K562 (cell line): ENCODE results near the gene SLC32A1. TPM values are rescaled to one million over a fixed set of nuclear protein-coding genes. Genes with fewer than 3 reads are reported as not detected.

Source experiments
- ATAC-seq: fragments of 200-7000 bp; cut with Tn5 transposase; 3 replicates; pipeline ENCODE4 v1.9.1; 2020; ENCODE audit warnings: moderate library complexity
- BruUV-seq: library from RNA; stranded (reverse); fragments of 400-500 nt; replicated peaks from 2 replicates; lab custom pipeline; 2021; lab: Mats Ljungman, UMichigan
- CTCF ChIA-PET: fragments of 300-600 bp; formaldehyde crosslinking; extraction: SDS; loops from one replicate; lab custom pipeline; 2021; ENCODE audit warnings: low intra/inter-chr PET ratio; lab: Yijun Ruan, JAX
- POLR2A ChIA-PET: fragments of 300-600, 350-650 bp; sonication (Branson Sonifier 250); formaldehyde crosslinking; extraction: SDS; loops from one replicate; lab custom pipeline; 2021; ENCODE audit warnings: antibody characterized with exemption, inconsistent platforms; lab: Yijun Ruan, JAX
- DNase-seq, 4 experiments: peaks; one replicate each; pipeline versions ENCODE4 v3.0.0 to v3.0.0-alpha.2; 2011 to 2018; ENCODE audit warnings: low spot score in 3 of 4, mixed read lengths in 3 of 4; ENCODE audit errors: extremely low read depth in 1 of 4
- FAIRE-seq: peaks from 2 replicates; lab custom pipeline; 2011; peaks lifted over from hg19 to GRCh38; lab: Jason Lieb, UNC
- H2AFZ ChIP-seq: 2 replicates; pipeline ENCODE4 v1.6.0; 2011; ENCODE audit warnings: low read depth, low read length, control low read depth, inconsistent platforms
- H3K27ac ChIP-seq: fragments of 200-600 bp; 3 replicates; pipeline ENCODE4 v1.8.0; 2011; ENCODE audit warnings: low read depth, mild to moderate bottlenecking, control low read depth, inconsistent platforms, low read length, moderate library complexity, mixed read lengths; ENCODE audit errors: extremely low read depth
- H3K27me3 ChIP-seq, 2 experiments: fragments of 300-600 bp in 1 of 2; 2 replicates in 1 of 2; 3 replicates in 1 of 2; pipeline versions ENCODE4 v1.6.0 to v1.8.0; 2011; ENCODE audit warnings: inconsistent platforms in 2 of 2, low read length in 2 of 2, mild to moderate bottlenecking in 1 of 2, mixed read lengths in 1 of 2, moderate library complexity in 1 of 2; ENCODE audit not compliant: control insufficient read depth in 2 of 2, insufficient read depth in 2 of 2
- H3K36me3 ChIP-seq: fragments of 300-600 bp; 3 replicates; pipeline ENCODE4 v1.8.0; 2011; ENCODE audit warnings: mild to moderate bottlenecking, low read length, inconsistent platforms; ENCODE audit not compliant: control insufficient read depth, insufficient read depth
- H3K4me1 ChIP-seq, 2 experiments: fragments of 200-600 bp in 1 of 2; replicated peaks in 1 of 2; 2 replicates in 1 of 2; 3 replicates in 1 of 2; pipeline versions ENCODE4 v1.5.1 to v1.8.0; 2011; ENCODE audit warnings: inconsistent platforms in 2 of 2, low read length in 2 of 2, mild to moderate bottlenecking in 1 of 2, mixed read lengths in 1 of 2, moderate library complexity in 1 of 2; ENCODE audit not compliant: control insufficient read depth in 2 of 2, insufficient read depth in 2 of 2
- H3K4me2 ChIP-seq: 2 replicates; pipeline ENCODE4 v1.6.1; 2011; ENCODE audit warnings: low read length, control low read depth, inconsistent platforms, mixed read lengths; ENCODE audit not compliant: insufficient read depth
- H3K4me3 ChIP-seq: fragments of 200-600 bp; sonication (generic), shearing (Covaris generic); 2 replicates; pipeline ENCODE4 v1.5.1; 2016; ENCODE audit warnings: control low read depth, inconsistent platforms
- H3K79me2 ChIP-seq: fragments of 200-600 bp; 3 replicates; pipeline ENCODE4 v1.8.0; 2011; ENCODE audit warnings: low read length, inconsistent platforms; ENCODE audit not compliant: control insufficient read depth, insufficient read depth
- H3K9ac ChIP-seq, 2 experiments: 2 replicates each; pipeline versions ENCODE4 v1.6.0 to v1.6.1; 2011; ENCODE audit warnings: low read depth in 2 of 2, low read length in 2 of 2, control low read depth in 1 of 2, inconsistent platforms in 1 of 2, mild to moderate bottlenecking in 1 of 2, mixed read lengths in 1 of 2; ENCODE audit not compliant: insufficient read depth in 1 of 2
- H3K9me1 ChIP-seq: one replicate; pipeline ENCODE4 v1.6.0; 2011; ENCODE audit warnings: inconsistent platforms, mild to moderate bottlenecking, low read length, moderate library complexity; ENCODE audit not compliant: control insufficient read depth, insufficient read depth
- H3K9me3 ChIP-seq: replicated peaks from 2 replicates; pipeline ENCODE4 v1.5.1; 2011; ENCODE audit warnings: low read depth, low read length, inconsistent platforms; ENCODE audit not compliant: control insufficient read depth, insufficient read depth
- H4K20me1 ChIP-seq: replicated peaks from 2 replicates; pipeline ENCODE4 v1.6.1; 2011; ENCODE audit warnings: low read length, inconsistent platforms, mixed read lengths; ENCODE audit not compliant: control insufficient read depth, insufficient read depth
- CREM ChIP-seq: IDR thresholded peaks from 2 replicates; pipeline ENCODE4 v1.6.1; 2014; ENCODE audit warnings: antibody characterized with exemption, low read depth
- CSDE1 ChIP-seq, 2 experiments: fragments of 450-650 bp; IDR thresholded peaks; 2 replicates each; pipeline ENCODE4 v1.6.1; 2016; ENCODE audit warnings: mild to moderate bottlenecking in 1 of 2
- NFXL1 ChIP-seq: fragments of 450-650 bp; formaldehyde crosslinking; IDR thresholded peaks from 2 replicates; pipeline ENCODE4 v1.4.0; 2021; ENCODE audit warnings: mild to moderate bottlenecking
- NR1H2 ChIP-seq: sonication (generic); formaldehyde crosslinking; IDR thresholded peaks from 2 replicates; pipeline ENCODE4 v1.4.0; 2020; ENCODE audit warnings: mild to moderate bottlenecking, missing genetic modification reagents
- POLR2A ChIP-seq: fragments of 450-650 bp; conservative IDR thresholded peaks from 2 replicates; pipeline ENCODE4 v1.6.1; 2016
- ZNF232 ChIP-seq: sonication (generic); formaldehyde crosslinking; IDR thresholded peaks from 2 replicates; pipeline ENCODE4 v1.8.0; 2022; ENCODE audit warnings: mild to moderate bottlenecking, missing genetic modification reagents
- ZNF644 ChIP-seq: fragments of 200-800 bp; sonication (Bioruptor generic); IDR thresholded peaks from 2 replicates; pipeline ENCODE4 v1.6.1; 2016; ENCODE audit warnings: low read depth, missing genetic modification characterization, missing compliant biosample characterization
- ZNF780A ChIP-seq: fragments of 250-450 bp; sonication (Bioruptor Pico); IDR thresholded peaks from 2 replicates; pipeline ENCODE4 v1.5.0; 2021; ENCODE audit warnings: mild to moderate bottlenecking
- WGBS: fragments of 100-300 bp; shearing (Covaris generic); methylation state at CpG from one replicate; pipeline ENCODE4 v1.1.6; 2016; ENCODE audit warnings: low coverage, mixed read lengths; ENCODE audit not compliant: insufficient coverage; ENCODE audit errors: missing lambda C conversion rate; 5-methylcytosine and 5-hydroxymethylcytosine counted together
- in situ Hi-C: fragments of 300-500 bp; cut with MboI; formaldehyde crosslinking; loops from 4 replicates; pipeline ENCODE4 v1.15.0; 2018; ENCODE audit warnings: inconsistent platforms, mixed read lengths
- intact Hi-C: fragments of 100-400 bp; cut with micrococcal nuclease; formaldehyde crosslinking; loops from 2 replicates; pipeline ENCODE4 v1.14.2; 2022
- polyA plus RNA-seq, 8 experiments: library from polyadenylated mRNA; depleted of rRNA in 4 of 8; stranded (reverse) in 5 of 8; unstranded in 3 of 8; fragments of >200 nt; fragmentation: Nextera tagmentation in 2 of 8; fragmentation: Illumina TruSeq in 1 of 8; extraction: Ambion mirVana in 2 of 8; extraction: Trizol in 1 of 8; gene quantifications; 2 replicates each; pipeline versions ENCODE4 v1.2.1 to v1.2.3, GENCODE V29; 2011 to 2014; ENCODE audit warnings: inconsistent platforms in 1 of 8, missing spikeins in 1 of 8
- total RNA-seq, 7 experiments: library from RNA; depleted of rRNA in 6 of 7; stranded (reverse); fragments of >200 nt in 6 of 7; fragmentation: Illumina TruSeq in 2 of 7; extraction: Trizol in 2 of 7; gene quantifications; 2 replicates each; pipeline versions ENCODE4 v1.2.1 to v1.2.3, GENCODE V29; 2011 to 2021; ENCODE audit warnings: low replicate concordance in 1 of 7
- TF ChIP-seq, protein P1 (sequence below): sonication (generic); formaldehyde crosslinking; IDR thresholded peaks from 2 replicates; pipeline ENCODE4 v1.8.0; 2022; ENCODE audit warnings: missing genetic modification reagents, mild to moderate bottlenecking, borderline replicate concordance
- TF ChIP-seq, protein P2 (sequence below): sonication (generic); formaldehyde crosslinking; IDR thresholded peaks from 2 replicates; pipeline ENCODE4 v1.8.0; 2023; ENCODE audit warnings: mild to moderate bottlenecking, missing genetic modification reagents
- TF ChIP-seq, protein P3 (sequence below): sonication (generic); formaldehyde crosslinking; IDR thresholded peaks from 2 replicates; pipeline ENCODE4 v1.8.1; 2023; ENCODE audit warnings: mild to moderate bottlenecking, missing genetic modification reagents

SLC32A1 gene
- total and polyA plus RNA-seq, 9 of the 15 experiments (the other 6 are each of a cell fraction or from before 2014, with no cell fraction given) = not detected

DNA sequence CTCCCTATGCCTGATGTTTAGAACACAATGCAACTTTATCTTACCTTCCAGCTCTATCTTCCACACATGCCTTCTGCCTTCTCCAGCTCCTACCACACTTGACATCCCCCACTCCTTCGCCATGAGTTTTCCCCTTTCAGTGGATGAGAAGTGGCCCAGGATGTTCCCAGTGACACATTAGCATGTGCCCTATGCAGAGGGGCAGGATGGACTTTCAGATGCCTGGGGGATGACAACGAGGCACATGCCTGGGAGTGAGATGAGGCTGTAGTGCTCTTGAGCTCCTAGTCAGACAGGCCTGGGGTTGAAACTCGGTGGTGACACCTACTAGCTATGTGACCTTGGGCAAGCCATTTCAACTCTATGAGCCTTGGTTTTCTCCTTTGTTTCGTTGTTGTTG is 20.1 kb upstream of the SLC32A1 start:
- Histone ChIP-seq H3K4me2 (no peak overlapping the region), H3K27ac (no peak overlapping the region), H3K9me1 (peaks cover 2% of the 10 kb centered on the region), H2AFZ (no peak overlapping the region), H3K9ac (no peak overlapping the region; a peak in 1 of 4 replicates), H3K79me2 (no peaks in the 10 kb centered on the region), H3K27me3 (peaks cover 31 to 77% of the 10 kb centered on the region in 2 experiments), H4K20me1 (peaks cover 12% of the 10 kb centered on the region; the same call in 1 of the 2 replicates), H3K4me3 (no peak overlapping the region), H3K9me3 (no peaks in the 10 kb centered on the region), H3K36me3 (no peaks in the 10 kb centered on the region), H3K4me1 (no peaks in the 10 kb centered on the region)
- intact Hi-C loops = no loop called here
- in situ Hi-C loops = no loop called here
- ChIA-PET POLR2A (interaction anchor here (0.6 to 3.0 kb wide), 2 partner anchors 11 to 21 kb away, joined by 3 to 11 read pairs; no protein-coding TSS in a partner anchor), CTCF (no interaction called here)
- no TSS peak for BruUV-seq
- no peak for DNase-seq
- 0% methylated on average over 4 of the region's 4 CpGs for WGBS
- ATAC-seq = no peak
- TF ChIP-seq NFXL1 (CRISPR knock-in tag) (no peak), ZNF644 (tag) (no peak), ZNF232 (CRISPR knock-in tag) (no peak), POLR2A (no peak), NR1H2 (CRISPR knock-in tag) (no peak), ZNF780A (CRISPR knock-in tag) (no peak), CREM (no peak), CSDE1 (IDR thresholded peaks at IDR 0.05) (no peak)
- TF ChIP-seq, protein P1, sequence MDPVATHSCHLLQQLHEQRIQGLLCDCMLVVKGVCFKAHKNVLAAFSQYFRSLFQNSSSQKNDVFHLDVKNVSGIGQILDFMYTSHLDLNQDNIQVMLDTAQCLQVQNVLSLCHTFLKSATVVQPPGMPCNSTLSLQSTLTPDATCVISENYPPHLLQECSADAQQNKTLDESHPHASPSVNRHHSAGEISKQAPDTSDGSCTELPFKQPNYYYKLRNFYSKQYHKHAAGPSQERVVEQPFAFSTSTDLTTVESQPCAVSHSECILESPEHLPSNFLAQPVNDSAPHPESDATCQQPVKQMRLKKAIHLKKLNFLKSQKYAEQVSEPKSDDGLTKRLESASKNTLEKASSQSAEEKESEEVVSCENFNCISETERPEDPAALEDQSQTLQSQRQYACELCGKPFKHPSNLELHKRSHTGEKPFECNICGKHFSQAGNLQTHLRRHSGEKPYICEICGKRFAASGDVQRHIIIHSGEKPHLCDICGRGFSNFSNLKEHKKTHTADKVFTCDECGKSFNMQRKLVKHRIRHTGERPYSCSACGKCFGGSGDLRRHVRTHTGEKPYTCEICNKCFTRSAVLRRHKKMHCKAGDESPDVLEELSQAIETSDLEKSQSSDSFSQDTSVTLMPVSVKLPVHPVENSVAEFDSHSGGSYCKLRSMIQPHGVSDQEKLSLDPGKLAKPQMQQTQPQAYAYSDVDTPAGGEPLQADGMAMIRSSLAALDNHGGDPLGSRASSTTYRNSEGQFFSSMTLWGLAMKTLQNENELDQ (CRISPR knock-in tag) = no peak
- TF ChIP-seq, protein P2, sequence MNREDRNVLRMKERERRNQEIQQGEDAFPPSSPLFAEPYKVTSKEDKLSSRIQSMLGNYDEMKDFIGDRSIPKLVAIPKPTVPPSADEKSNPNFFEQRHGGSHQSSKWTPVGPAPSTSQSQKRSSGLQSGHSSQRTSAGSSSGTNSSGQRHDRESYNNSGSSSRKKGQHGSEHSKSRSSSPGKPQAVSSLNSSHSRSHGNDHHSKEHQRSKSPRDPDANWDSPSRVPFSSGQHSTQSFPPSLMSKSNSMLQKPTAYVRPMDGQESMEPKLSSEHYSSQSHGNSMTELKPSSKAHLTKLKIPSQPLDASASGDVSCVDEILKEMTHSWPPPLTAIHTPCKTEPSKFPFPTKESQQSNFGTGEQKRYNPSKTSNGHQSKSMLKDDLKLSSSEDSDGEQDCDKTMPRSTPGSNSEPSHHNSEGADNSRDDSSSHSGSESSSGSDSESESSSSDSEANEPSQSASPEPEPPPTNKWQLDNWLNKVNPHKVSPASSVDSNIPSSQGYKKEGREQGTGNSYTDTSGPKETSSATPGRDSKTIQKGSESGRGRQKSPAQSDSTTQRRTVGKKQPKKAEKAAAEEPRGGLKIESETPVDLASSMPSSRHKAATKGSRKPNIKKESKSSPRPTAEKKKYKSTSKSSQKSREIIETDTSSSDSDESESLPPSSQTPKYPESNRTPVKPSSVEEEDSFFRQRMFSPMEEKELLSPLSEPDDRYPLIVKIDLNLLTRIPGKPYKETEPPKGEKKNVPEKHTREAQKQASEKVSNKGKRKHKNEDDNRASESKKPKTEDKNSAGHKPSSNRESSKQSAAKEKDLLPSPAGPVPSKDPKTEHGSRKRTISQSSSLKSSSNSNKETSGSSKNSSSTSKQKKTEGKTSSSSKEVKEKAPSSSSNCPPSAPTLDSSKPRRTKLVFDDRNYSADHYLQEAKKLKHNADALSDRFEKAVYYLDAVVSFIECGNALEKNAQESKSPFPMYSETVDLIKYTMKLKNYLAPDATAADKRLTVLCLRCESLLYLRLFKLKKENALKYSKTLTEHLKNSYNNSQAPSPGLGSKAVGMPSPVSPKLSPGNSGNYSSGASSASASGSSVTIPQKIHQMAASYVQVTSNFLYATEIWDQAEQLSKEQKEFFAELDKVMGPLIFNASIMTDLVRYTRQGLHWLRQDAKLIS (CRISPR knock-in tag) = no peak
- TF ChIP-seq, protein P3, sequence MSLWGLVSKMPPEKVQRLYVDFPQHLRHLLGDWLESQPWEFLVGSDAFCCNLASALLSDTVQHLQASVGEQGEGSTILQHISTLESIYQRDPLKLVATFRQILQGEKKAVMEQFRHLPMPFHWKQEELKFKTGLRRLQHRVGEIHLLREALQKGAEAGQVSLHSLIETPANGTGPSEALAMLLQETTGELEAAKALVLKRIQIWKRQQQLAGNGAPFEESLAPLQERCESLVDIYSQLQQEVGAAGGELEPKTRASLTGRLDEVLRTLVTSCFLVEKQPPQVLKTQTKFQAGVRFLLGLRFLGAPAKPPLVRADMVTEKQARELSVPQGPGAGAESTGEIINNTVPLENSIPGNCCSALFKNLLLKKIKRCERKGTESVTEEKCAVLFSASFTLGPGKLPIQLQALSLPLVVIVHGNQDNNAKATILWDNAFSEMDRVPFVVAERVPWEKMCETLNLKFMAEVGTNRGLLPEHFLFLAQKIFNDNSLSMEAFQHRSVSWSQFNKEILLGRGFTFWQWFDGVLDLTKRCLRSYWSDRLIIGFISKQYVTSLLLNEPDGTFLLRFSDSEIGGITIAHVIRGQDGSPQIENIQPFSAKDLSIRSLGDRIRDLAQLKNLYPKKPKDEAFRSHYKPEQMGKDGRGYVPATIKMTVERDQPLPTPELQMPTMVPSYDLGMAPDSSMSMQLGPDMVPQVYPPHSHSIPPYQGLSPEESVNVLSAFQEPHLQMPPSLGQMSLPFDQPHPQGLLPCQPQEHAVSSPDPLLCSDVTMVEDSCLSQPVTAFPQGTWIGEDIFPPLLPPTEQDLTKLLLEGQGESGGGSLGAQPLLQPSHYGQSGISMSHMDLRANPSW = no peak
- FAIRE-seq = no peak
